ENCODE measurements around the gene POU6F2. TPM values are rescaled to one million over a fixed set of nuclear protein-coding genes. Genes with fewer than 3 reads are reported as not detected.

The POU6F2 gene
- total and polyA plus RNA-seq, 9 of the 15 experiments (the other 6 are each of a cell fraction or from before 2014, with no cell fraction given), result 0.29 to 1.5 (median 0.96) TPM

DNA sequence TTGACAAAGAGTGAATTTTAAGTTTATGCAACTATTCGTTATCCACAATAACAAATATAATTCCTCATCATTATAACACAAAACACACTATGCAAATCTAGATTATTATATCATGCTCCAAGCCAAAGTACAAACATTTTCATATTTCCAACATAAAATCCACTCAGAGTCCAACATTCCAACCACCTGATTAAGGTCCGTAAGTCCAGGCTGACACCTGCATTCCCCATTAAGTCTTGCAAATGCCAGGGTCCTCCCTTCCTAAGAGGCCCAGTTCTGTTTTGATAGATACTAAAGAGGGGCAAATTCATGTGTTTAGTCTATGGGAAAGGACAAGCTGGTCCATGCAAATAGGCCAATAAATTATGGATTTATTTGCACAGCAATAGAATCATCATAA, 206.1 kb downstream of the POU6F2 start:
- Histone ChIP-seq H3K4me2 (ENCODE audit: insufficient read depth, low read length) (no peak overlapping the region), H3K9me1 (ENCODE audit: control insufficient read depth, insufficient read depth, low read length) (no peaks in the 10 kb centered on the region), H3K27me3 (ENCODE audit: control insufficient read depth in 2 of 2, insufficient read depth in 2 of 2, low read length in 2 of 2) (peaks cover 2 to 11% of the 10 kb centered on the region in 2 experiments; a peak in 4 of 5 replicates), H3K27ac (ENCODE audit: extremely low read depth, low read depth, low read length) (no peak overlapping the region), H3K4me1 (replicated peaks in 1 of 2; ENCODE audit: control insufficient read depth in 2 of 2, insufficient read depth in 2 of 2, low read length in 2 of 2) (no peaks in the 10 kb centered on the region), H2AFZ (ENCODE audit: low read depth, low read length) (no peak overlapping the region), H3K9ac (ENCODE audit: insufficient read depth in 1 of 2, low read depth in 2 of 2, low read length in 2 of 2) (no peak overlapping the region), H3K4me3 (no peak overlapping the region), H3K9me3 (replicated peaks; ENCODE audit: control insufficient read depth, insufficient read depth, low read depth, low read length) (no peaks in the 10 kb centered on the region), H3K36me3 (ENCODE audit: control insufficient read depth, insufficient read depth, low read length) (no peaks in the 10 kb centered on the region), H3K79me2 (ENCODE audit: control insufficient read depth, insufficient read depth, low read length) (no peaks in the 10 kb centered on the region), H4K20me1 (replicated peaks; ENCODE audit: control insufficient read depth, insufficient read depth, low read length) (no peaks in the 10 kb centered on the region)
- TF ChIP-seq, protein P1, sequence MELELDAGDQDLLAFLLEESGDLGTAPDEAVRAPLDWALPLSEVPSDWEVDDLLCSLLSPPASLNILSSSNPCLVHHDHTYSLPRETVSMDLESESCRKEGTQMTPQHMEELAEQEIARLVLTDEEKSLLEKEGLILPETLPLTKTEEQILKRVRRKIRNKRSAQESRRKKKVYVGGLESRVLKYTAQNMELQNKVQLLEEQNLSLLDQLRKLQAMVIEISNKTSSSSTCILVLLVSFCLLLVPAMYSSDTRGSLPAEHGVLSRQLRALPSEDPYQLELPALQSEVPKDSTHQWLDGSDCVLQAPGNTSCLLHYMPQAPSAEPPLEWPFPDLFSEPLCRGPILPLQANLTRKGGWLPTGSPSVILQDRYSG (tag; conservative IDR thresholded peaks at IDR 0.05; ENCODE audit: low read depth), result no peak
- TF ChIP-seq CAMTA2 (CRISPR knock-in tag; conservative IDR thresholded peaks at IDR 0.05) (no peak), NR3C1 (CRISPR knock-in tag; IDR thresholded peaks at IDR 0.05) (no peak), CXXC5 (CRISPR knock-in tag; IDR thresholded peaks at IDR 0.05) (no peak), SP2 (IDR thresholded peaks at IDR 0.05; ENCODE audit: extremely low read depth, low read depth, low read length, poor library complexity, severe bottlenecking) (no peak), ZZZ3 (IDR thresholded peaks at IDR 0.05) (no peak), TCF7 (IDR thresholded peaks at IDR 0.05; ENCODE audit: borderline replicate concordance) (no peak), ZBTB1 (CRISPR knock-in tag; IDR thresholded peaks at IDR 0.05; ENCODE audit: borderline replicate concordance, low read depth) (no peak)
- ChIA-PET CTCF (ENCODE audit: low intra/inter-chr PET ratio) (no interaction called here), POLR2A (no interaction called here)
- FAIRE-seq, result no peak
- 0% methylated on average over 2 of the region's 2 CpGs for WGBS (ENCODE audit: insufficient coverage, low coverage, missing lambda C conversion rate)
- no TSS peak for BruUV-seq (replicated peaks)
- no peak for DNase-seq (ENCODE audit: extremely low read depth in 1 of 4, low spot score in 3 of 4)
- in situ Hi-C loops (cut with MboI), result no loop called here
- intact Hi-C loops (cut with micrococcal nuclease), result no loop called here
- ATAC-seq, result no peak
